H1 (cell line): ENCODE results near the gene CSRP3. TPM values are rescaled to one million over a fixed set of nuclear protein-coding genes. Genes with fewer than 3 reads are reported as not detected.

Experiments
- CTCF ChIA-PET: fragments of 300-600 bp; sonication (Branson Sonifier 250); formaldehyde crosslinking; loops from one replicate; lab custom pipeline; 2021; ENCODE audit not compliant: partially characterized antibody; lab: Charles Lee
- POLR2A ChIA-PET: fragments of 300-600 bp; sonication (Branson Sonifier 250); formaldehyde crosslinking; loops from one replicate; lab custom pipeline; 2021; ENCODE audit warnings: inconsistent platforms; ENCODE audit not compliant: partially characterized antibody; lab: Charles Lee
- DNase-seq, 2 experiments: peaks; one replicate each; pipeline versions ENCODE4 v3.0.0 to v3.0.0-alpha.2; 2010 to 2022; ENCODE audit warnings: low spot score in 2 of 2, low read depth in 1 of 2, mixed read lengths in 1 of 2
- FAIRE-seq: peaks from 2 replicates; lab custom pipeline; 2011; peaks lifted over from hg19 to GRCh38; lab: Jason Lieb, UNC
- H2AFZ ChIP-seq: 2 replicates; pipeline ENCODE4 v1.8.1; 2012; ENCODE audit warnings: low read length, inconsistent platforms
- H2AK5ac ChIP-seq: 2 replicates; pipeline ENCODE4 v1.6.1; 2013; ENCODE audit warnings: low read depth, low read length
- H2BK120ac ChIP-seq: replicated peaks from 2 replicates; pipeline ENCODE3; 2013; ENCODE audit warnings: low read depth, low read length, inconsistent platforms
- H2BK12ac ChIP-seq: 2 replicates; pipeline ENCODE4 v1.6.1; 2013; ENCODE audit warnings: low read depth, low read length
- H2BK15ac ChIP-seq: 2 replicates; pipeline ENCODE4 v1.6.1; 2013; ENCODE audit warnings: low read length
- H2BK20ac ChIP-seq: 2 replicates; pipeline ENCODE4 v1.6.1; 2013; ENCODE audit warnings: low read length
- H2BK5ac ChIP-seq: 2 replicates; pipeline ENCODE4 v1.6.1; 2013; ENCODE audit warnings: low read depth, low read length
- H3K14ac ChIP-seq: 2 replicates; pipeline ENCODE4 v1.6.1; 2013; ENCODE audit warnings: inconsistent platforms; ENCODE audit not compliant: insufficient read length
- H3K18ac ChIP-seq: 2 replicates; pipeline ENCODE4 v1.6.1; 2013; ENCODE audit warnings: low read length; ENCODE audit errors: extremely low read depth
- H3K23ac ChIP-seq: 2 replicates; pipeline ENCODE4 v1.6.1; 2013; ENCODE audit warnings: inconsistent platforms; ENCODE audit not compliant: insufficient read length
- H3K23me2 ChIP-seq: 2 replicates; pipeline ENCODE4 v1.6.1; 2013; ENCODE audit warnings: low read depth, low read length
- H3K27ac ChIP-seq: 2 replicates; pipeline ENCODE4 v1.6.1; 2011; ENCODE audit warnings: low read depth, low read length, inconsistent platforms
- H3K27me3 ChIP-seq, 4 experiments: replicated peaks in 1 of 4; 1 replicate in 1 of 4; 2 replicates in 3 of 4; pipeline versions ENCODE4 v1.6.1 to v1.8.1; 2011 to 2013; ENCODE audit warnings: low read length in 3 of 4, mild to moderate bottlenecking in 3 of 4, inconsistent platforms in 2 of 4, mixed read lengths in 2 of 4, moderate library complexity in 1 of 4; ENCODE audit not compliant: control insufficient read depth in 3 of 4, insufficient read depth in 3 of 4; ENCODE audit errors: extremely low read depth in 1 of 4
- H3K36me3 ChIP-seq, 4 experiments: 2 replicates each; pipeline versions ENCODE4 v1.6.1 to v1.8.1; 2011 to 2013; ENCODE audit warnings: mild to moderate bottlenecking in 4 of 4, low read length in 3 of 4, moderate library complexity in 2 of 4, control low read depth in 1 of 4, inconsistent platforms in 1 of 4; ENCODE audit not compliant: insufficient read depth in 4 of 4, control insufficient read depth in 2 of 4
- H3K4ac ChIP-seq: replicated peaks from 2 replicates; pipeline ENCODE3; 2013; ENCODE audit warnings: low read length, low read depth, mixed read lengths, inconsistent platforms; ENCODE audit not compliant: insufficient read length
- H3K4me1 ChIP-seq, 4 experiments: replicated peaks in 1 of 4; 1 replicate in 1 of 4; 2 replicates in 3 of 4; pipeline versions ENCODE4 v1.6.1 to v1.8.1; 2011 to 2013; ENCODE audit warnings: low read length in 3 of 4, inconsistent platforms in 2 of 4, mixed read lengths in 1 of 4; ENCODE audit not compliant: insufficient read depth in 4 of 4, control insufficient read depth in 3 of 4
- H3K4me2 ChIP-seq, 2 experiments: 2 replicates each; pipeline versions ENCODE4 v1.6.1 to v1.8.1; 2011 to 2013; ENCODE audit warnings: low read depth in 2 of 2, low read length in 2 of 2, control low read depth in 1 of 2, inconsistent platforms in 1 of 2, mild to moderate bottlenecking in 1 of 2; ENCODE audit not compliant: insufficient read depth in 1 of 2
- H3K4me3 ChIP-seq, 4 experiments: fragments of 200-600, 300-600 bp in 1 of 4; sonication (generic), shearing (Covaris generic), sonication (Bioruptor Twin) in 1 of 4; 2 replicates each; pipeline versions ENCODE4 v1.5.1 to v1.8.1; 2011 to 2016; ENCODE audit warnings: low read length in 4 of 4, low read depth in 3 of 4, control low read depth in 2 of 4, inconsistent platforms in 2 of 4, mild to moderate bottlenecking in 2 of 4, mixed read lengths in 1 of 4, moderate library complexity in 1 of 4; ENCODE audit not compliant: insufficient read depth in 2 of 4; ENCODE audit errors: extremely low read depth in 1 of 4
- H3K56ac ChIP-seq: replicated peaks from 2 replicates; pipeline ENCODE3; 2013; ENCODE audit warnings: low read depth, mild to moderate bottlenecking, mixed read lengths, low read length, inconsistent platforms; ENCODE audit not compliant: insufficient read length
- H3K79me1 ChIP-seq: 2 replicates; pipeline ENCODE4 v1.6.1; 2013; ENCODE audit warnings: low read depth, low read length, control low read depth
- H3K79me2 ChIP-seq, 2 experiments: 2 replicates each; pipeline versions ENCODE4 v1.6.1 to v1.8.1; 2012 to 2013; ENCODE audit warnings: low read length in 2 of 2, mild to moderate bottlenecking in 2 of 2, inconsistent platforms in 1 of 2; ENCODE audit not compliant: insufficient read depth in 2 of 2, control insufficient read depth in 1 of 2
- H3K9ac ChIP-seq, 4 experiments: replicated peaks in 1 of 4; 1 replicate in 1 of 4; 2 replicates in 3 of 4; pipeline versions ENCODE4 v1.6.1 to v1.8.1; 2011 to 2013; ENCODE audit warnings: low read depth in 3 of 4, low read length in 3 of 4, control low read depth in 2 of 4, mild to moderate bottlenecking in 2 of 4, moderate library complexity in 2 of 4, inconsistent platforms in 1 of 4; ENCODE audit errors: extremely low read depth in 1 of 4
- H3K9me3 ChIP-seq, 2 experiments: 2 replicates each; pipeline versions ENCODE4 v1.6.1 to v1.8.1; 2012 to 2013; ENCODE audit warnings: mild to moderate bottlenecking in 2 of 2, moderate library complexity in 2 of 2, control low read depth in 1 of 2, inconsistent platforms in 1 of 2, low read depth in 1 of 2, low read length in 1 of 2, mixed read lengths in 1 of 2; ENCODE audit not compliant: insufficient read depth in 2 of 2
- H4K20me1 ChIP-seq, 2 experiments: replicated peaks in 1 of 2; 2 replicates each; pipeline versions ENCODE3 to v1.8.1; 2011 to 2013; ENCODE audit warnings: inconsistent platforms in 2 of 2, low read length in 2 of 2, mild to moderate bottlenecking in 1 of 2; ENCODE audit not compliant: insufficient read depth in 2 of 2, control insufficient read depth in 1 of 2
- H4K5ac ChIP-seq: 2 replicates; pipeline ENCODE4 v1.6.1; 2013; ENCODE audit warnings: low read length, low read depth, mixed read lengths, inconsistent platforms; ENCODE audit not compliant: insufficient read length
- H4K8ac ChIP-seq: 2 replicates; pipeline ENCODE4 v1.8.0; 2013; ENCODE audit warnings: mild to moderate bottlenecking, moderate library complexity, low read length, inconsistent platforms; ENCODE audit not compliant: insufficient read depth; ENCODE audit errors: extremely low read depth
- H4K91ac ChIP-seq: replicated peaks from 2 replicates; pipeline ENCODE3; 2013; ENCODE audit warnings: low read length, mixed read lengths, inconsistent platforms; ENCODE audit not compliant: insufficient read length
- ATF2 ChIP-seq: IDR thresholded peaks from 2 replicates; pipeline ENCODE4 v1.6.1; 2012; ENCODE audit warnings: low read length, inconsistent platforms
- BACH1 ChIP-seq: IDR thresholded peaks from 2 replicates; pipeline ENCODE4 v1.6.1; 2012; ENCODE audit warnings: low read length, improper control_type of control experiment
- BCL11A ChIP-seq, 2 experiments: IDR thresholded peaks; one replicate each; pipeline ENCODE4 v1.6.1; 2011; ENCODE audit warnings: low read depth in 2 of 2, low read length in 2 of 2, mild to moderate bottlenecking in 2 of 2
- CHD1 ChIP-seq: IDR thresholded peaks from 2 replicates; pipeline ENCODE4 v1.6.1; 2012; ENCODE audit warnings: low read depth, low read length, improper control_type of control experiment
- HDAC2 ChIP-seq, 2 experiments: fragments of 300-600 bp in 1 of 2; sonication (generic) in 1 of 2; IDR thresholded peaks; 2 replicates each; pipeline ENCODE4 v1.6.1; 2011 to 2012; ENCODE audit warnings: low read depth in 2 of 2, low read length in 2 of 2, mild to moderate bottlenecking in 2 of 2, moderate library complexity in 2 of 2, borderline replicate concordance in 1 of 2, inconsistent platforms in 1 of 2
- KDM5A ChIP-seq: fragments of 200-600 bp; IDR thresholded peaks from 2 replicates; pipeline ENCODE4 v1.7.1; 2012; ENCODE audit warnings: mild to moderate bottlenecking, low read length, inconsistent platforms, mixed read lengths
- MAX ChIP-seq: IDR thresholded peaks from 2 replicates; pipeline ENCODE4 v1.6.1; 2012; ENCODE audit warnings: inconsistent platforms
- POLR2A ChIP-seq, 2 experiments: IDR thresholded peaks; 1 replicate in 1 of 2; 2 replicates in 1 of 2; pipeline ENCODE4 v1.6.1; 2011; ENCODE audit warnings: low read depth in 2 of 2, low read length in 2 of 2, mild to moderate bottlenecking in 2 of 2; ENCODE audit errors: control extremely low read depth in 1 of 2
- RFX5 ChIP-seq: IDR thresholded peaks from 2 replicates; pipeline ENCODE4 v1.6.1; 2011; ENCODE audit warnings: low read depth, low read length, improper control_type of control experiment, borderline replicate concordance
- SP2 ChIP-seq: IDR thresholded peaks from 2 replicates; pipeline ENCODE4 v1.6.1; 2012; ENCODE audit warnings: mild to moderate bottlenecking, low read length, inconsistent platforms
- TBP ChIP-seq: IDR thresholded peaks from 2 replicates; pipeline ENCODE4 v1.6.1; 2011; ENCODE audit warnings: low read depth, low read length, improper control_type of control experiment
- USF2 ChIP-seq: IDR thresholded peaks from 2 replicates; pipeline ENCODE4 v1.6.1; 2011; ENCODE audit warnings: low read length, improper control_type of control experiment
- WGBS, 2 experiments: shearing (Covaris generic) in 1 of 2; methylation state at CpG; one replicate each; pipeline versions ENCODE4 v1.1.6 to v1.1.7; 2013 to 2015; ENCODE audit warnings: low lambda C conversion rate in 2 of 2, mixed read lengths in 2 of 2, inconsistent platforms in 1 of 2, low coverage in 1 of 2, missing lambda C conversion rate in 1 of 2; ENCODE audit not compliant: insufficient replicate concordance in 2 of 2, insufficient coverage in 1 of 2, insufficient read length in 1 of 2; ENCODE audit errors: extremely low coverage in 1 of 2, missing lambda C conversion rate in 1 of 2; 5-methylcytosine and 5-hydroxymethylcytosine counted together
- polyA plus RNA-seq, 7 experiments: library from polyadenylated mRNA; depleted of rRNA in 3 of 7; stranded (reverse) in 5 of 7; unstranded in 2 of 7; fragments of >200 nt in 5 of 7; fragments of 200-250 nt in 2 of 7; gene quantifications; 1 replicate in 5 of 7; 2 replicates in 1 of 7; 4 replicates in 1 of 7; pipeline versions ENCODE4 v1.2.1 to v1.2.3, GENCODE V29; 2011 to 2013; ENCODE audit warnings: missing spikeins in 2 of 7, mixed read lengths in 2 of 7
- total RNA-seq: library from RNA; stranded (reverse); fragmentation: NEBNext Ultra II Directional; extraction: Animal tissue kit (Norgen Biotek cat#: 25700); gene quantifications from 2 replicates; pipeline ENCODE4 v1.2.1, GENCODE V29; 2021

CSRP3 gene
- total and polyA plus RNA-seq, 2 of the 8 experiments (the other 6 are each of a cell fraction or from before 2014, with no cell fraction given) = not detected

GRCh38 chr11:19183646-19184045 lies 18.1 kb downstream of the CSRP3 start:
- no peak overlapping the region for H2BK12ac ChIP-seq
- H3K79me2 ChIP-seq = no peaks in the 10 kb centered on the region
- no peak overlapping the region for H4K91ac ChIP-seq
- no peak overlapping the region for H4K5ac ChIP-seq
- DNase-seq (no peak), FAIRE-seq (no peak)
- POLR2A ChIA-PET = no interaction called here
- no peaks in the 10 kb centered on the region for H3K36me3 ChIP-seq
- WGBS, 2 experiments = 93% methylated on average over 7 of the region's 7 CpGs; no CpG with 5 or more reads in 1 of the 2 experiments
- peaks cover 0 to 1% (median 0%) of the 10 kb centered on the region in 4 experiments; a peak in 2 of 7 replicates for H3K4me1 ChIP-seq
- no peak overlapping the region for H3K4me3 ChIP-seq
- CTCF ChIA-PET = interaction anchor here (0.7 kb wide), 1 partner anchor 383 kb away, joined by 3 read pairs; no protein-coding TSS in a partner anchor
- H4K20me1 ChIP-seq = no peaks in the 10 kb centered on the region
- no peak overlapping the region for H2AFZ ChIP-seq
- no peak overlapping the region for H3K14ac ChIP-seq
- H3K23me2 ChIP-seq = no peaks in the 10 kb centered on the region
- H3K23ac ChIP-seq = no peak overlapping the region
- H4K8ac ChIP-seq = no peak overlapping the region
- no peak overlapping the region for H3K9ac ChIP-seq
- no peak overlapping the region for H3K27ac ChIP-seq
- no peak overlapping the region for H2BK15ac ChIP-seq
- no peak overlapping the region for H2BK5ac ChIP-seq
- H2BK120ac ChIP-seq = no peak overlapping the region
- H3K18ac ChIP-seq = no peak overlapping the region
- H3K56ac ChIP-seq = no peak overlapping the region
- H3K9me3 ChIP-seq = no peaks in the 10 kb centered on the region
- H3K4me2 ChIP-seq = no peak overlapping the region
- no peak overlapping the region for H3K4ac ChIP-seq
- H3K79me1 ChIP-seq = no peaks in the 10 kb centered on the region
- H2AK5ac ChIP-seq = no peak overlapping the region
- no peak overlapping the region for H2BK20ac ChIP-seq
- H3K27me3 ChIP-seq = no peaks in the 10 kb centered on the region; a peak in 1 of 7 replicates
- TF ChIP-seq CHD1 (no peak), BACH1 (no peak), TBP (no peak), USF2 (no peak), SP2 (no peak), KDM5A (no peak), HDAC2 (IDR thresholded peaks at IDR 0.05; ENCODE audit: borderline replicate concordance in 1 of 2, low read depth in 2 of 2, low read length in 2 of 2) (no peak), ATF2 (no peak), RFX5 (no peak), MAX (no peak), POLR2A (IDR thresholded peaks at IDR 0.05; ENCODE audit: control extremely low read depth in 1 of 2, low read depth in 2 of 2, low read length in 2 of 2) (no peak), BCL11A (IDR thresholded peaks at IDR 0.05; ENCODE audit: low read depth in 2 of 2, low read length in 2 of 2) (no peak)
